T-helper 17 cell (primary cell): ENCODE data around the gene HOXD1. TPM values are rescaled to one million over a fixed set of nuclear protein-coding genes. Genes with fewer than 3 reads are reported as not detected.

Experiments
- ATAC-seq: fragments of 150-1000 bp; cut with Tn5 transposase; 2 replicates; pipeline ENCODE4 v1.10.0; 2021; ENCODE audit warnings: mild to moderate bottlenecking, moderate library complexity
- DNase-seq, 3 donors: peaks; one replicate each; pipeline versions ENCODE4 v3.0.0 to v3.0.0-alpha.2; 2020 to 2021
- H3K9me3 ChIP-seq: one replicate; pipeline ENCODE4 v1.7.0; 2013; ENCODE audit warnings: low read length, mild to moderate bottlenecking; ENCODE audit not compliant: control insufficient read depth, poor library complexity, severe bottlenecking
- H3K27ac Mint-ChIP-seq: one replicate; pipeline ENCODE4 v1.8.0; 2022; ENCODE audit warnings: mild to moderate bottlenecking, moderate library complexity, mixed read lengths
- H3K27me3 Mint-ChIP-seq: one replicate; pipeline ENCODE4 v1.8.0; 2022; ENCODE audit warnings: mixed read lengths
- H3K36me3 Mint-ChIP-seq: one replicate; pipeline ENCODE4 v1.8.0; 2022; ENCODE audit warnings: low read depth, mixed read lengths
- H3K4me1 Mint-ChIP-seq: one replicate; pipeline ENCODE4 v1.8.0; 2022; ENCODE audit warnings: mild to moderate bottlenecking, mixed read lengths
- H3K4me3 Mint-ChIP-seq: one replicate; pipeline ENCODE4 v1.8.0; 2022; ENCODE audit warnings: mild to moderate bottlenecking, moderate library complexity, mixed read lengths
- total RNA-seq, 4 donors: library from RNA in 2 of 4; stranded (reverse) in 2 of 4; gene quantifications; one replicate each; pipeline ENCODE4 v1.2.3 and lab custom pipeline; 2022 to 2026

Gene HOXD1
- total RNA-seq, 2 donors from 2014 or later = not detected

GRCh38 chr2:176148751-176149421, 39.6 kb upstream of the HOXD1 start:
- H3K4me1 Mint-ChIP-seq = peaks cover 5% of the 10 kb centered on the region
- no peak for ATAC-seq
- peaks cover 94% of the 10 kb centered on the region for H3K27me3 Mint-ChIP-seq
- no peak overlapping the region for H3K27ac Mint-ChIP-seq
- no peaks in the 10 kb centered on the region for H3K9me3 ChIP-seq
- peaks cover 3% of the 10 kb centered on the region for H3K36me3 Mint-ChIP-seq
- no peak overlapping the region for H3K4me3 Mint-ChIP-seq
- no peak for DNase-seq

GRCh38 chr2:176149481-176149938, 39.0 kb upstream of the HOXD1 start:
- Mint-ChIP-seq H3K27ac (no peak overlapping the region), H3K36me3 (no peaks in the 10 kb centered on the region), H3K4me3 (no peak overlapping the region), H3K27me3 (peaks cover 94% of the 10 kb centered on the region), H3K4me1 (peaks cover 5% of the 10 kb centered on the region)
- ATAC-seq = no peak
- no peak for DNase-seq
- H3K9me3 ChIP-seq = no peaks in the 10 kb centered on the region

- H3K27me3 Mint-ChIP-seq = peaks cover 94% of the 10 kb centered on the region
- H3K27ac Mint-ChIP-seq = no peak overlapping the region
- no peaks in the 10 kb centered on the region for H3K9me3 ChIP-seq
- DNase-seq = no peak
- no peak for ATAC-seq
- no peaks in the 10 kb centered on the region for H3K36me3 Mint-ChIP-seq
- H3K4me1 Mint-ChIP-seq = peaks cover 5% of the 10 kb centered on the region
- no peak overlapping the region for H3K4me3 Mint-ChIP-seq
Measured at GRCh38 chr2:176149939-176150583, 38.4 kb upstream of the HOXD1 start.

- H3K9me3 ChIP-seq = no peaks in the 10 kb centered on the region
- H3K4me1 Mint-ChIP-seq = peaks cover 5% of the 10 kb centered on the region
- no peaks in the 10 kb centered on the region for H3K36me3 Mint-ChIP-seq
- ATAC-seq = no peak
- H3K27me3 Mint-ChIP-seq = peaks cover 94% of the 10 kb centered on the region
- H3K4me3 Mint-ChIP-seq = no peak overlapping the region
- no peak overlapping the region for H3K27ac Mint-ChIP-seq
- DNase-seq = no peak
Measured at GRCh38 chr2:176150584-176151441, 37.7 kb upstream of the HOXD1 start.

- no peaks in the 10 kb centered on the region for H3K9me3 ChIP-seq
- H3K4me3 Mint-ChIP-seq = no peak within 1 kb of the TSS
- no peak within 1 kb of the TSS for H3K27ac Mint-ChIP-seq
Measured at GRCh38 chr2:176151442-176152287, 36.8 kb upstream of the HOXD1 start, which contains the start of gene HOXD4. Gene HOXD4, plus strand, starts transcription at chr2:176151550. Its CDS starts 84 bp downstream, at chr2:176151634.

GRCh38 chr2:176152350-176153181, 35.9 kb upstream of the HOXD1 start:
- no peak for ATAC-seq
- DNase-seq = no peak
- Mint-ChIP-seq H3K27ac (no peak overlapping the region), H3K4me3 (no peak overlapping the region), H3K36me3 (peaks cover 2% of the 10 kb centered on the region), H3K27me3 (peaks cover 92% of the 10 kb centered on the region), H3K4me1 (peaks cover 5% of the 10 kb centered on the region)
- H3K9me3 ChIP-seq = no peaks in the 10 kb centered on the region

More at GRCh38 chr2:176151442-176152287, 36.8 kb upstream of the HOXD1 start, which contains the start of gene HOXD4:
- DNase-seq = no peak
- peaks cover 94% of the 10 kb centered on the region for H3K27me3 Mint-ChIP-seq
- ATAC-seq = no peak
- H3K36me3 Mint-ChIP-seq = no peaks in the 10 kb centered on the region
- H3K4me1 Mint-ChIP-seq = peaks cover 5% of the 10 kb centered on the region

- ATAC-seq (no peak), DNase-seq (no peak)
- H3K36me3 Mint-ChIP-seq = peaks cover 5% of the 10 kb centered on the region
- no peaks in the 10 kb centered on the region for H3K9me3 ChIP-seq
- peaks cover 7% of the 10 kb centered on the region for H3K4me1 Mint-ChIP-seq
- no peak overlapping the region for H3K27ac Mint-ChIP-seq
- peaks cover 86% of the 10 kb centered on the region for H3K27me3 Mint-ChIP-seq
- H3K4me3 Mint-ChIP-seq = no peak overlapping the region
Measured at GRCh38 chr2:176154576-176155252, 33.8 kb upstream of the HOXD1 start.

- ATAC-seq (no peak), DNase-seq (no peak)
- Mint-ChIP-seq H3K27me3 (peaks cover 83% of the 10 kb centered on the region), H3K4me3 (no peak overlapping the region), H3K36me3 (peaks cover 5% of the 10 kb centered on the region), H3K4me1 (peaks cover 7% of the 10 kb centered on the region), H3K27ac (no peak overlapping the region)
- no peaks in the 10 kb centered on the region for H3K9me3 ChIP-seq
Measured at GRCh38 chr2:176155356-176156044, 33.0 kb upstream of the HOXD1 start.

- no peaks in the 10 kb centered on the region for H3K9me3 ChIP-seq
- Mint-ChIP-seq H3K4me1 (peaks cover 7% of the 10 kb centered on the region), H3K36me3 (peaks cover 5% of the 10 kb centered on the region), H3K4me3 (peak overlapping the region; percentile 3), H3K27me3 (peaks cover 83% of the 10 kb centered on the region), H3K27ac (no peak overlapping the region)
- DNase-seq (no peak), ATAC-seq (no peak)
Measured at GRCh38 chr2:176156301-176156806, 32.1 kb upstream of the HOXD1 start.

GRCh38 chr2:176156807-176157498, 31.5 kb upstream of the HOXD1 start, which contains the start of gene HOXD3:
Gene HOXD3, plus strand, starts transcription at chr2:176157307. Its CDS starts 11,808 bp downstream, at chr2:176169115.
- ATAC-seq (no peak), DNase-seq (no peak)
- Mint-ChIP-seq H3K27ac (peak within 1 kb of the TSS; percentile 70), H3K4me1 (peaks cover 7% of the 10 kb centered on the region), H3K4me3 (peak within 1 kb of the TSS; percentile 45), H3K27me3 (peaks cover 87% of the 10 kb centered on the region), H3K36me3 (peaks cover 5% of the 10 kb centered on the region)
- H3K9me3 ChIP-seq = no peaks in the 10 kb centered on the region
